OCI-LY1 (cell line): ENCODE results near the gene TTC3.

ENCODE experiments used
- H2AFZ ChIP-seq: fragments of 200-600 bp; sonication (generic), shearing (Covaris generic); 2 replicates; pipeline ENCODE4 v1.6.0; 2014; ENCODE audit warnings: antibody characterized with exemption, mild to moderate bottlenecking, low read length
- H3F3A ChIP-seq: fragments of 200-600 bp; sonication (generic), shearing (Covaris generic); 2 replicates; pipeline ENCODE4 v1.6.0; 2014; ENCODE audit warnings: mild to moderate bottlenecking, antibody characterized with exemption, low read length, moderate library complexity; ENCODE audit not compliant: insufficient read depth
- H3K27ac ChIP-seq: fragments of 200-600 bp; sonication (generic); 2 replicates; pipeline ENCODE4 v1.5.1; 2014; ENCODE audit warnings: low read length, mixed run types, mild to moderate bottlenecking, low read depth; ENCODE audit not compliant: poor library complexity, severe bottlenecking
- H3K27me3 ChIP-seq: fragments of 200-600 bp; sonication (generic); 2 replicates; pipeline ENCODE4 v1.6.0; 2014; ENCODE audit warnings: antibody characterized with exemption, mild to moderate bottlenecking, low read length, moderate library complexity; ENCODE audit not compliant: insufficient read depth
- H3K36me3 ChIP-seq: fragments of 200-600 bp; sonication (generic); 2 replicates; pipeline ENCODE4 v1.6.1; 2014; ENCODE audit warnings: mild to moderate bottlenecking, antibody characterized with exemption, low read length, moderate library complexity, mixed read lengths; ENCODE audit not compliant: insufficient read depth
- H3K4me1 ChIP-seq: fragments of 200-600 bp; sonication (generic); 2 replicates; pipeline ENCODE4 v1.5.1; 2014; ENCODE audit warnings: mild to moderate bottlenecking, low read length, moderate library complexity; ENCODE audit not compliant: insufficient read depth, severe bottlenecking
- H3K4me2 ChIP-seq: fragments of 200-600 bp; sonication (generic), shearing (Covaris generic); 2 replicates; pipeline ENCODE4 v1.6.1; 2014; ENCODE audit warnings: low read length
- H3K4me3 ChIP-seq: fragments of 200-600 bp; sonication (generic); 2 replicates; pipeline ENCODE4 v1.5.1; 2014; ENCODE audit warnings: low read length, low read depth, mild to moderate bottlenecking, mixed read lengths; ENCODE audit not compliant: poor library complexity, severe bottlenecking
- H3K79me2 ChIP-seq: fragments of 200-600 bp; shearing (Covaris generic); 2 replicates; pipeline ENCODE4 v1.6.1; 2016; ENCODE audit warnings: mixed run types, low read length, mixed read lengths; ENCODE audit not compliant: insufficient read depth
- H3K9ac ChIP-seq: fragments of 200-600 bp; sonication (generic), shearing (Covaris generic); 2 replicates; pipeline ENCODE4 v1.6.1; 2014; ENCODE audit warnings: mild to moderate bottlenecking, low read length, mixed read lengths
- H3K9me2 ChIP-seq: fragments of 200-600 bp; sonication (generic), shearing (Covaris generic); 2 replicates; pipeline ENCODE4 v1.6.1; 2014; ENCODE audit warnings: low read depth, mild to moderate bottlenecking, low read length, mixed read lengths
- H3K9me3 ChIP-seq: fragments of 200-600 bp; shearing (Covaris generic); 2 replicates; pipeline ENCODE4 v1.6.1; 2014; ENCODE audit warnings: low read length, mixed read lengths
- H4K20me1 ChIP-seq: fragments of 200-600 bp; sonication (generic), shearing (Covaris generic); 2 replicates; pipeline ENCODE4 v1.6.0; 2016; ENCODE audit warnings: mild to moderate bottlenecking, low read length; ENCODE audit not compliant: insufficient read depth
- EZH2 ChIP-seq: fragments of 200-600 bp; sonication (generic), shearing (Covaris generic); IDR thresholded peaks from 2 replicates; pipeline ENCODE4 v1.8.0; 2017; ENCODE audit warnings: borderline replicate concordance, mixed run types, mild to moderate bottlenecking, antibody characterized with exemption, low read length, moderate library complexity, mixed read lengths
- TF ChIP-seq, protein P1 (sequence below): fragments of 200-600 bp; sonication (generic), shearing (Covaris generic); IDR thresholded peaks from 2 replicates; pipeline ENCODE4 v1.5.1; 2017; ENCODE audit warnings: mild to moderate bottlenecking, antibody characterized with exemption, low read length, moderate library complexity, mixed read lengths

The TTC3 gene

DNA sequence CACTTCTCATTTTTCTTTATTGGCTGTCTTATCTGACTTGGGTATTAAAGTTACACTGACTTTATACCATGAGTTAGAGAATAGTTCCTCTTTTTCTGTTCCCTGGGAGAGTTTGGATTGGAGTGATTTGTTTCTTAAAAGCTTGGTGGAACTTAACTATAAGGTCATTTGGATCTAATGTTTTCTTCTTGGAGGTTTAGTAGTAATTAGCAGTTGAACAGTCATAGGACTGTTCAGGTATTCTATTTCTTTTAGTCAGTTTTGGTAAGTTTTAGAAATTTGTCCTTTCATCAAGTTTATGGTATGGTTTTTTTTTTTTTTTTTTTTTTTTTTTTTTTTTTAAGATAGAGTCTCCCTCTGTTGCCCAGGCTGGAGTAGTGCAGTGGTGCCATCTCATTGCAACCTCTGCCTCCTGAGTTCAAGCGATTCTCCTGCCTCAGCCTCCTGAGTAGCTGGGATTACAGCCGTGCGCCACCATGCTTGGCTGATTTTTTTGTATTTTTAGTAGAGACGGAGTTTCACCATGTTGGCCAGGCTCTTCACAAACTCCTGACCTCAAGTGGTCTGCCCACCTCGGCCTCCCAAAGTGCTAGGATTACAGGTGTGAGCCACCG, 6.3 kb downstream of the TTC3 start:
- no peak overlapping the region for H3K9ac ChIP-seq
- H2AFZ ChIP-seq = no peak overlapping the region
- H3K27me3 ChIP-seq = no peaks in the 10 kb centered on the region
- 0 out of 2 replicates have a peak, but pooled peaks cover 6% of the 10 kb centered on the region for H3F3A ChIP-seq
- no peaks in the 10 kb centered on the region for H3K36me3 ChIP-seq
- no peaks in the 10 kb centered on the region for H3K9me3 ChIP-seq
- no peaks in the 10 kb centered on the region for H4K20me1 ChIP-seq
- TF ChIP-seq, protein P1, sequence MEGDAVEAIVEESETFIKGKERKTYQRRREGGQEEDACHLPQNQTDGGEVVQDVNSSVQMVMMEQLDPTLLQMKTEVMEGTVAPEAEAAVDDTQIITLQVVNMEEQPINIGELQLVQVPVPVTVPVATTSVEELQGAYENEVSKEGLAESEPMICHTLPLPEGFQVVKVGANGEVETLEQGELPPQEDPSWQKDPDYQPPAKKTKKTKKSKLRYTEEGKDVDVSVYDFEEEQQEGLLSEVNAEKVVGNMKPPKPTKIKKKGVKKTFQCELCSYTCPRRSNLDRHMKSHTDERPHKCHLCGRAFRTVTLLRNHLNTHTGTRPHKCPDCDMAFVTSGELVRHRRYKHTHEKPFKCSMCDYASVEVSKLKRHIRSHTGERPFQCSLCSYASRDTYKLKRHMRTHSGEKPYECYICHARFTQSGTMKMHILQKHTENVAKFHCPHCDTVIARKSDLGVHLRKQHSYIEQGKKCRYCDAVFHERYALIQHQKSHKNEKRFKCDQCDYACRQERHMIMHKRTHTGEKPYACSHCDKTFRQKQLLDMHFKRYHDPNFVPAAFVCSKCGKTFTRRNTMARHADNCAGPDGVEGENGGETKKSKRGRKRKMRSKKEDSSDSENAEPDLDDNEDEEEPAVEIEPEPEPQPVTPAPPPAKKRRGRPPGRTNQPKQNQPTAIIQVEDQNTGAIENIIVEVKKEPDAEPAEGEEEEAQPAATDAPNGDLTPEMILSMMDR = peak; percentile 52
- no peak for TF ChIP-seq EZH2
- peaks cover 97% of the 10 kb centered on the region for H3K79me2 ChIP-seq
- H3K4me2 ChIP-seq = peak overlapping the region; percentile 8; the same call in 1 of the 2 replicates
- H3K27ac ChIP-seq = peak overlapping the region; percentile 52
- no peak overlapping the region for H3K4me3 ChIP-seq
- H3K9me2 ChIP-seq = no peaks in the 10 kb centered on the region
- H3K4me1 ChIP-seq = peaks cover 49% of the 10 kb centered on the region

DNA sequence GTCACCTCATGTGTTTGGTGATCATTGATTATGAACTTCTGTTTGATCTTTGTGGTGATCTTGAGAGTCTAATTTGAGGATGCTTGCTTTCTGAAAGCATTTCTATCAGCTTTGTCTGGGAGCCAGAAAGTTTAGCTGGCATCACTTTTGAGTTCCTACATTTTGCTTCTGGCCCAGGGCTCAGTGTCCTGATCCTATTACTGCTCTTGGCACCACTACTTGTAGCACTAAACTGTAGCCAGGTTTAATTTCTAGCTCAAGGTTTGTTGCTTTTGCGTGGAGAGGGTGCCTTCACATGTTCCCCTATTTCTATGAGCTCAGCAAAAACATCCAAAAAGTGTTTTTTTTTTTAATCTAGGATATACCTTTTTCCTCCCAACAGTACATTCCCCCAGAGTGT, 9.3 kb downstream of the TTC3 start:
- H3K79me2 ChIP-seq = peaks cover 84% of the 10 kb centered on the region
- no peaks in the 10 kb centered on the region for H3K27me3 ChIP-seq
- TF ChIP-seq, protein P1 = no peak
- no peak for TF ChIP-seq EZH2
- peaks cover 35% of the 10 kb centered on the region for H3K4me1 ChIP-seq
- peaks cover 1% of the 10 kb centered on the region; the same call in 1 of the 2 replicates for H3K36me3 ChIP-seq
- no peak overlapping the region for H2AFZ ChIP-seq
- no peaks in the 10 kb centered on the region for H3K9me2 ChIP-seq
- 0 out of 2 replicates have a peak, but pooled peaks cover 3% of the 10 kb centered on the region for H3F3A ChIP-seq
- H3K27ac ChIP-seq = no peak overlapping the region
- H3K4me2 ChIP-seq = no peak overlapping the region
- H3K4me3 ChIP-seq = no peak overlapping the region
- H4K20me1 ChIP-seq = no peaks in the 10 kb centered on the region
- H3K9me3 ChIP-seq = no peaks in the 10 kb centered on the region
- H3K9ac ChIP-seq = no peak overlapping the region

DNA sequence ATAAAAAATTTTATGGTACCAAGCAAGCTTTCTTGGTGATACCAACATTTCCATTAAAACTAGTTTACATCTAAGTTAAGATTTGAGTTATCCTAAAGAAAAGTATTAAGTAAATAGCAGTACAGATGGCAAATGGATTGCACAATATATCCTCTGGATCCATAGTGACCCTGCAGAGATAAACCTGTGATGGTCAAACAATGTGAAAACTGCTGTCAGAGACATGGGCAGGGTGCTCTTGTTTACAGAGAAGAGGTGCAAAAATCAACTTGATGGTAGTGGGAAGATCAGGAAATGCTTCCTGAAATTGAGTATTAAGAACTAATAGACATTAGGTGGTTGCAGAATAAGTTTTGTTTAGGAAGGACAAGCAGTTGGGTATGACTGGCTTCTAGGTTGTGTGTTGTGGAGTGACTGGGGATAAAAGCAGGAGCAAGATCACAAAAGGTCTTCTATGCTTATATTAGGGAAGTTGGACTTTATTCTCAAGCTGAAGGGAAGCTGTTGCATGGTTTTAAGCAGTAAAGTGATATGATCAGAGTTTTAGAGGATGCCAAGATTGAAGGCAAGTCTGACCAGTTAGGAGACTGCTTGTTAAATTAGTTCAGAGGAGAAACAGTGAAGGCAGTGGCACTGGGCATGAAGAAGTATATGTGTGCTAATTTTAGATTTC, 9.9 kb downstream of the TTC3 start:
- Histone ChIP-seq H4K20me1 (no peaks in the 10 kb centered on the region), H3K27ac (no peak overlapping the region), H3K4me3 (no peak overlapping the region), H3K4me1 (peaks cover 30% of the 10 kb centered on the region), H3K79me2 (peaks cover 84% of the 10 kb centered on the region), H3K36me3 (peaks cover 7% of the 10 kb centered on the region; the same call in 1 of the 2 replicates), H3K27me3 (no peaks in the 10 kb centered on the region), H3K4me2 (no peak overlapping the region), H3K9me2 (no peaks in the 10 kb centered on the region), H3K9ac (no peak overlapping the region), H2AFZ (no peak overlapping the region), H3F3A (0 out of 2 replicates have a peak, but pooled peaks cover 3% of the 10 kb centered on the region), H3K9me3 (no peaks in the 10 kb centered on the region)
- TF ChIP-seq, protein P1 = no peak
- TF ChIP-seq EZH2 = no peak
